ENCODE measurements around the gene CSF1R.

- TF ChIP-seq ATF2 (tag by site-specific recombination; IDR thresholded peaks at IDR 0.05; ENCODE audit: low read depth) (no peak), ZNF175 (tag by site-specific recombination; IDR thresholded peaks at IDR 0.05) (no peak)
Measured at GRCh38 chr5:150069672-150070627, 16.4 kb downstream of the CSF1R start.

Data from HEK293 (cell line).